Parathyroid adenoma (tissue), 2 donors: Measurements from ENCODE around the gene PRKN.

Experiments
- H2AFZ ChIP-seq: fragments of 300-600 bp; sonication (generic); one replicate; pipeline ENCODE4 v1.7.0; 2017; ENCODE audit warnings: antibody characterized with exemption, mild to moderate bottlenecking
- H3K27ac ChIP-seq: fragments of 300-600 bp; sonication (generic); one replicate; pipeline ENCODE4 v1.7.0; 2017
- H3K27me3 ChIP-seq: fragments of 300-600 bp; sonication (generic); one replicate; pipeline ENCODE4 v1.7.0; 2017; ENCODE audit warnings: low read length; ENCODE audit not compliant: control insufficient read depth, insufficient read depth
- H3K36me3 ChIP-seq: fragments of 300-600 bp; sonication (generic); one replicate; pipeline ENCODE4 v1.7.0; 2017; ENCODE audit warnings: low read length; ENCODE audit not compliant: control insufficient read depth, insufficient read depth
- H3K4me1 ChIP-seq: fragments of 300-600 bp; sonication (generic); one replicate; pipeline ENCODE4 v1.7.0; 2017; ENCODE audit warnings: control low read depth
- H3K4me2 ChIP-seq: fragments of 300-600 bp; sonication (generic); one replicate; pipeline ENCODE4 v1.7.0; 2017; ENCODE audit warnings: low read length
- H3K4me3 ChIP-seq: fragments of 300-600 bp; sonication (generic); one replicate; pipeline ENCODE4 v1.7.0; 2017; ENCODE audit warnings: low read depth, low read length
- H3K79me2 ChIP-seq: fragments of 300-600 bp; sonication (generic); one replicate; pipeline ENCODE4 v1.7.0; 2017; ENCODE audit warnings: control low read depth
- H3K9ac ChIP-seq: fragments of 300-600 bp; sonication (generic); one replicate; pipeline ENCODE4 v1.7.0; 2017; ENCODE audit warnings: mild to moderate bottlenecking
- H3K9me3 ChIP-seq: fragments of 300-600 bp; sonication (generic); one replicate; pipeline ENCODE4 v1.7.0; 2017; ENCODE audit warnings: low read length; ENCODE audit not compliant: control insufficient read depth
- TF ChIP-seq, protein P1 (sequence below): fragments of 300-600 bp; sonication (generic); IDR thresholded peaks from one replicate; pipeline ENCODE4 v1.7.0; 2017; ENCODE audit warnings: antibody characterized with exemption, mild to moderate bottlenecking
- donor health status: primary hyperparathyroidism.

PRKN gene

DNA sequence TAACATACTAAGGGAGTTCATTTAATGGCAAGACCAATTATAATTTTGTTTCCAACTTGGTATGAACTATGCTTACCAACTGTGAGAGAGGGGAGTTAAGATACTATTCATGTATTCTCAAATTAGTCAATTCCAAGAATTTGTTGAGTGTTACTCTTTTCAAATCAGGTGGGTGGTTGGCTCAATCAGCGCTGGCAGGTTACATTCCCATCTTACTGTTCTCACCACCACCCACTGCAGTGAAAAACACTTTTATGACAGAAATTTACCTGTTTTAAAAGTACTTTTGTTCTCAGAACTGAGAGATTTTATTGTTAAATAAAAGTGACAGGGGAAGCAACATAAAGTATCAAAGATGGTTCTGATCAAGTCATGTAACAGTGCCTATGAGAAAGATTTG, 642.0 kb downstream of the PRKN start:
- Histone ChIP-seq H3K4me3 (no peak overlapping the region), H3K27ac (no peak overlapping the region), H3K9me3 (no peaks in the 10 kb centered on the region), H3K4me1 (no peaks in the 10 kb centered on the region), H2AFZ (no peak overlapping the region), H3K9ac (no peak overlapping the region), H3K4me2 (no peak overlapping the region), H3K27me3 (no peaks in the 10 kb centered on the region), H3K79me2 (no peaks in the 10 kb centered on the region), H3K36me3 (no peaks in the 10 kb centered on the region)
- TF ChIP-seq, protein P1, sequence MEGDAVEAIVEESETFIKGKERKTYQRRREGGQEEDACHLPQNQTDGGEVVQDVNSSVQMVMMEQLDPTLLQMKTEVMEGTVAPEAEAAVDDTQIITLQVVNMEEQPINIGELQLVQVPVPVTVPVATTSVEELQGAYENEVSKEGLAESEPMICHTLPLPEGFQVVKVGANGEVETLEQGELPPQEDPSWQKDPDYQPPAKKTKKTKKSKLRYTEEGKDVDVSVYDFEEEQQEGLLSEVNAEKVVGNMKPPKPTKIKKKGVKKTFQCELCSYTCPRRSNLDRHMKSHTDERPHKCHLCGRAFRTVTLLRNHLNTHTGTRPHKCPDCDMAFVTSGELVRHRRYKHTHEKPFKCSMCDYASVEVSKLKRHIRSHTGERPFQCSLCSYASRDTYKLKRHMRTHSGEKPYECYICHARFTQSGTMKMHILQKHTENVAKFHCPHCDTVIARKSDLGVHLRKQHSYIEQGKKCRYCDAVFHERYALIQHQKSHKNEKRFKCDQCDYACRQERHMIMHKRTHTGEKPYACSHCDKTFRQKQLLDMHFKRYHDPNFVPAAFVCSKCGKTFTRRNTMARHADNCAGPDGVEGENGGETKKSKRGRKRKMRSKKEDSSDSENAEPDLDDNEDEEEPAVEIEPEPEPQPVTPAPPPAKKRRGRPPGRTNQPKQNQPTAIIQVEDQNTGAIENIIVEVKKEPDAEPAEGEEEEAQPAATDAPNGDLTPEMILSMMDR, result no peak

DNA sequence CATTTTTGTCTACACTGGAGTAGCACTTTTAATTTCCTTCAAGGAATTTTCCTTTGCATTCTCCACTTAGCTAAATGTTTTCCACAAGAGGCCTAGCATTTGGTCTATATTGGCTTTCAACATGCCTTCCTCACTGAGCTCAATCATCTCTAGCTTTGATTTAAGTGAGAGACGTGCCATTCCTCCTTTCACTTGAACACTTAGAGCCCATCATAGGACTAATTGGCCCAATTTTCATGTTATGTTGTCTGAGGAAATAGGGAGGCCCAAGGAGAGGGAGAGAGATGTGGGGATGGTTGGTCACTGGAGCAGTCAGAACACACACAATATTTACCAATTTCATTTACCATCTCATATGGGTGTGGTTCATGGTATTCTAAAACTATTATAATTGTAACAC, 645.0 kb downstream of the PRKN start:
- H3K9me3 ChIP-seq, result no peaks in the 10 kb centered on the region
- H3K36me3 ChIP-seq, result no peaks in the 10 kb centered on the region
- H3K4me3 ChIP-seq, result no peak overlapping the region
- H3K27ac ChIP-seq, result no peak overlapping the region
- H3K4me2 ChIP-seq, result no peak overlapping the region
- TF ChIP-seq, protein P1, result no peak
- H3K27me3 ChIP-seq, result no peaks in the 10 kb centered on the region
- H3K4me1 ChIP-seq, result no peaks in the 10 kb centered on the region
- no peak overlapping the region for H3K9ac ChIP-seq
- no peaks in the 10 kb centered on the region for H3K79me2 ChIP-seq
- H2AFZ ChIP-seq, result no peak overlapping the region

DNA sequence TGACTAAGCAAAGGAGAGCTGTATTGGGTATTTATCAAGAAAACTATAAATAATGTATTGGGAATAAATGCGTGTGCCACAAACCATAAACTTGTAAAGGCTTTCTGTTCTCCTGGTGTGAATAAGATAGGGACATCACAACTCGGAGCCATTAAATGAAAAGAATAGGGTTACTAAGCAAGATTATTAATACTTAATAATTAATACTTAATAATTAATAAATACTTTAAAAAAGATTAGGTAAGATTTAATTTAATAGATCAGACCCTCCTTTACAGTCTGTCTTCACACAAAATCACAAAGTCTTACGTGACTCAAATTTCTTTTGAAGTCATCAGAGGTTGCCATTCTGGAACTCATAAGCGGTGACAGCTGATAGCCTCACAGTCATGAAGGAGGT, 648.9 kb downstream of the PRKN start:
- H3K79me2 ChIP-seq, result no peaks in the 10 kb centered on the region
- H3K36me3 ChIP-seq, result no peaks in the 10 kb centered on the region
- H3K4me3 ChIP-seq, result no peak overlapping the region
- no peak overlapping the region for H3K27ac ChIP-seq
- TF ChIP-seq, protein P1, result no peak
- H3K9me3 ChIP-seq, result no peaks in the 10 kb centered on the region
- H3K4me1 ChIP-seq, result no peaks in the 10 kb centered on the region
- no peak overlapping the region for H3K4me2 ChIP-seq
- H3K27me3 ChIP-seq, result no peaks in the 10 kb centered on the region
- H2AFZ ChIP-seq, result no peak overlapping the region
- H3K9ac ChIP-seq, result no peak overlapping the region

DNA sequence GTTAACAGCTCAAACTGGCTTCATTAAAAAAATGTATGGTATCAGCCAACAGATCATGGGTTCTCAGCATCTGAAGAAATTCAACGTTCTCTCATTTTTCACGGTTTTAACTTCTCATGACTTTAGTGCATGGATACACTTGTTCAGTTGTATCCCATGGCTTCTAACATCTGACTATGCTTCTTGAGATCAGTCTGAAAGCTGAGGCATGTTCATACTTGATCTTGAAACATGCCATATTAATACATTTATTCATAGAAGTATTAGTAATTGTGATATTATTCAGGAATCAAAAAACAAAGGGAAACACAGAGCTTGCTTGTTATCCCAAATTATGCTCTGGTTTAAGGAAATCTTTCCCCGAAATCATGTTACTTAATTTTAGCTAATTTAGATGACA, 649.4 kb downstream of the PRKN start:
- Histone ChIP-seq H3K9me3 (no peaks in the 10 kb centered on the region), H3K36me3 (no peaks in the 10 kb centered on the region), H3K4me1 (no peaks in the 10 kb centered on the region), H3K27me3 (no peaks in the 10 kb centered on the region), H3K4me2 (no peak overlapping the region), H2AFZ (no peak overlapping the region), H3K9ac (no peak overlapping the region), H3K79me2 (no peaks in the 10 kb centered on the region), H3K4me3 (no peak overlapping the region), H3K27ac (no peak overlapping the region)
- TF ChIP-seq, protein P1, result no peak

DNA sequence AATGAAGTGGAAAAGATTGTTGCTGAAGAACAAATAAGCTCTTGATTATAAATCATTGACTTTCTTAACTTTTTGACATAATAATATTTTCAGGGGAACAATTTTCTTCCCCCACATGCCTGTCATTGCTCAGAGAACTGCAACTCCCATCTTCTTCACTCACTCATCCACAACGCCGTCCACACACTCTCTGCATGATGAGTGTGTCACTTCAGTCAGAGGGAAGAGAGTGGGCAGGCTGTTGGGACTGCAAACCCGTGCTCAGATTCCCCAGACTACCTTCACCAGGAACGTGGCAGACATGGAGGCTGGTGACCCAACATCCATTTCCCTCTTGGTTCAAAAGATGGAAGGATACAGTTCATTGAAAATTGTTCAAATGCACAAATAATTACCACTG, 650.8 kb downstream of the PRKN start:
- H2AFZ ChIP-seq, result no peak overlapping the region
- H3K9me3 ChIP-seq, result no peaks in the 10 kb centered on the region
- no peak overlapping the region for H3K4me2 ChIP-seq
- H3K4me3 ChIP-seq, result no peak overlapping the region
- no peak overlapping the region for H3K27ac ChIP-seq
- H3K27me3 ChIP-seq, result no peaks in the 10 kb centered on the region
- TF ChIP-seq, protein P1, result no peak
- no peak overlapping the region for H3K9ac ChIP-seq
- no peaks in the 10 kb centered on the region for H3K4me1 ChIP-seq
- H3K36me3 ChIP-seq, result no peaks in the 10 kb centered on the region
- H3K79me2 ChIP-seq, result no peaks in the 10 kb centered on the region
